Activated naive CD4-positive, alpha-beta T cell treated with anti-CD3 and anti-CD28 coated beads, Interleukin-2, amount 50 U/mL, for 24 hours (primary cell): Measurements from ENCODE around the gene SYNRG.

Experiments
- H3K27ac Mint-ChIP-seq: one replicate; pipeline ENCODE4 v1.8.0; 2021; ENCODE audit warnings: mild to moderate bottlenecking, mixed read lengths
- H3K27me3 Mint-ChIP-seq: one replicate; pipeline ENCODE4 v1.8.0; 2021; ENCODE audit warnings: mixed read lengths
- H3K36me3 Mint-ChIP-seq: one replicate; pipeline ENCODE4 v1.8.0; 2021; ENCODE audit warnings: mixed read lengths
- H3K4me1 Mint-ChIP-seq: one replicate; pipeline ENCODE4 v1.8.0; 2021; ENCODE audit warnings: mixed read lengths
- H3K4me3 Mint-ChIP-seq: one replicate; pipeline ENCODE4 v1.8.0; 2021; ENCODE audit warnings: mild to moderate bottlenecking, mixed read lengths
- H3K9me3 Mint-ChIP-seq: one replicate; pipeline ENCODE4 v1.8.0; 2021; ENCODE audit warnings: mixed read lengths

Gene SYNRG

DNA sequence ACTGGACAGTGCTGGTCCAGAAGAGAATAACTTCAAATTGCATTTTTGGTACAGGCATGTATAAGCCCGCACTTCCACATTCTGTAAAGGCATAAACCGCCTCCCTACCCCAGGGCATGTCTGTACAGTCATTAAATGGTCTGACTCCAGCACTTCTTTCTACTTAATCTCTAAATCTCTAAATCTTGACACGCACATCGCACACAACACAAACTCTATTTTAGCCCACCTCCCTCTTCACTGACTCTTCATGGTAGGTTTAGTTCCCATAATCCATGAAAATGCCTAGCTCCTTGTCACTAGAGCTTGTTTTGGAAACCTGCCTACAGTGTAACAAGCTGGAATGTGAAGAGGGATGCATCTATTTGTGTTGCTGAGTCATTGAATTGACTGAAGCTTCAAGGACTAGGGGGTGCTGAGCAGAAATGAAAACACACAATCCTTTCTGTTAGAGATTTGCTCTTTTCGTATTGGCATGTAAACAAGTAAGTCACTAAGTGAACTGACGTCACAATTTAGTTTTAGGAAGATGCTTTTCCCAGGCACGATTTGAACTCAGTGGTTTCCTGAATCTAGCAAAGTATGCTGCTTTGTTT, 121.1 kb downstream of the SYNRG start:
- Mint-ChIP-seq H3K9me3 (no peaks in the 10 kb centered on the region), H3K27me3 (no peaks in the 10 kb centered on the region), H3K4me3 (peak overlapping the region; percentile 92), H3K36me3 (no peaks in the 10 kb centered on the region), H3K4me1 (peaks cover 34% of the 10 kb centered on the region), H3K27ac (peak overlapping the region; percentile 14)

DNA sequence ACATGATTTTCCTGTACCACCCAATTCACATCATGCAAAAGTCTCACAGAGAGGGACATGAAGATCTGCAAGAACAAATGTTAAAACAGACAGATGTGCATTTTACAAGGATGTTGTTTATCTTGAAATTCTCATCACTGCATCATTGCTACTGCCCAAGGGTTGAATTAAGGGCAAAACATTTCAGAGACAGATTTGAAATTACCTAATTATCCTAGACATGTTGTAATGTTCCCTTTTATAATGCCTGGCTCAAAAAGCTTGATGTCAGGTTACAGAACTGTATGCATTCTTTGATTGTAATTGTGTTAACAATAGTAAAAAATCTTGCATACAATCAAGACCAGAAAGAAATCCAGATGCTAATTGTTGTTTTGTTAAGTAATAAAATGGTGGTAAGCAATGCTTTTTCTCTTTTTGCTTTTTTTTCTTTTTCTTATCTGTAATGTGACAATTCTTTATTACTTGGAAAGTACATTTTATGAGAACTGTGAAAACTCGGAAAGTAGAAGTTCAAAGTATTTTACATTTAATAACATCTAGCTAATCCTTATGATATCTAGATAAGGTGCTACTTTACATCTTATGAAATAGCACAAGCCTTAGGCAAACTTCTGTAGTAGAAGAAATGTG, 123.2 kb downstream of the SYNRG start:
- no peaks in the 10 kb centered on the region for H3K27me3 Mint-ChIP-seq
- no peak overlapping the region for H3K27ac Mint-ChIP-seq
- no peaks in the 10 kb centered on the region for H3K9me3 Mint-ChIP-seq
- H3K4me3 Mint-ChIP-seq = no peak overlapping the region
- no peaks in the 10 kb centered on the region for H3K36me3 Mint-ChIP-seq
- H3K4me1 Mint-ChIP-seq = peaks cover 18% of the 10 kb centered on the region

DNA sequence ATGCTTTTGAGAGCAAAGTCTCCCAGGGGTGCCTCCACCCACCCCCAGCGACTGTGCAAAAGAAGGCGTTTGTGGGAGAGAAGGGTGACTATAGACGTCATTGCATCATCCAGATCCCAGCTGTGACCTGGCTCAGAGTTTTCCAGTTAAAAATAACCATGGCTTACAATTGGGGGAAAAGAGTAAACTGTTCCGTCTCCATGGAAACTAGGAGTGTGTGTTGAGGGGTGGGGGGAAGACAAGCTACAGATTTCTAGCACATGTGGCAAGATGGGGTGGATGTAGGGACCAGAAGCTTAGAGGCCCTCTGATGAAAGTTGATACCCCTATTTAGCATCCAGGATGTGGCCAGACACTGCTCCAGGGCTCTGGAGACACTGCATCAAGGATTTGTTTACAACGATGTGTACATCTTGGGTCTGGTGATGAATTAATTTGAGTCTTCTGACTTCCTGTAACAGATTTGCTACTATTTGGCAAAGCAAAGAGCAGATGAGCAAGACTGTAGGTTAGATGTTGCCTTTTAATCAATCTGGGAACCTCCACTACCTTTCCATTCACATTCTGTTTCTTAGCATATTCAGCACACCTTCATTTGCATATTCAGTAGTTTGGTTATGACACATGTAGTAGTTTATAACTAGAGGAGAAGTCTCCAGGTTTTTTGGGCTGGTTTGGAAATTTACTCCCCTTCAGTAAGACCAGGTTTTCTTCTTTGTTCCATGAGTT, 125.7 kb downstream of the SYNRG start:
- peaks cover 4% of the 10 kb centered on the region for H3K36me3 Mint-ChIP-seq
- H3K27ac Mint-ChIP-seq = no peak overlapping the region
- no peaks in the 10 kb centered on the region for H3K27me3 Mint-ChIP-seq
- H3K4me1 Mint-ChIP-seq = peaks cover 6% of the 10 kb centered on the region
- H3K4me3 Mint-ChIP-seq = no peak overlapping the region
- H3K9me3 Mint-ChIP-seq = no peaks in the 10 kb centered on the region

DNA sequence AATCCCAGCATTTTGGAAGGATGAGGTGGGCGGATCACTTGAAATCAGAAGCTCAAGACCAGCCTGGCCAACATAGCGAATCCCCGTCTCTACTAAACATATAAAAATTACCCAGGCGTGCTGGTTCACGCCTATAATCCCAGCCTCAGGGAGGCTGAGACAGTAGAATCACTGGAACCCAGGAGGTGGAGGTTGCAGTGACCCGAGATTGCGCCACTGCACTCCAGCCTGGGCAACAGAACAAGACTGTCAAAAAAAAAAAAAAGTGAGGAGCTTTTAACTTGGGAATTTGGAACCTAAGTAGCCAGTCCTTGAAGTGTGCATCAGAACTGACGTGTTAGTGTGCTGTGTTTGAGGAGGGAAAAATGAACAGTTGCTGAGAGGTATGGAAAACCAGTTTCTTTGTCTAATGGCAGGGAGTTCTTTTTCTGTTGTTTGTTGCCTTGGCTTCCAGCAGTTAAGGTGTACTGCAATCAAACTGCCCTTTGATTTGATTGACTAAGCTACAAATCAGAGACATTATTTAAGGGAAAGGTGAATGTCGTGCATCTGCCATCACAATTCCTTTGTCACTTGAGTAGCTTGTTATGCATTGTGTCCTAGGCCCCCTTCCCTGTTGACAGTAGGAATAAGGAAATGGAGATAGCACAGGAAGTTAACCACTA, 128.1 kb downstream of the SYNRG start:
- H3K27ac Mint-ChIP-seq = no peak overlapping the region
- H3K4me1 Mint-ChIP-seq = no peaks in the 10 kb centered on the region
- no peak overlapping the region for H3K4me3 Mint-ChIP-seq
- H3K9me3 Mint-ChIP-seq = no peaks in the 10 kb centered on the region
- H3K27me3 Mint-ChIP-seq = no peaks in the 10 kb centered on the region
- peaks cover 12% of the 10 kb centered on the region for H3K36me3 Mint-ChIP-seq

DNA sequence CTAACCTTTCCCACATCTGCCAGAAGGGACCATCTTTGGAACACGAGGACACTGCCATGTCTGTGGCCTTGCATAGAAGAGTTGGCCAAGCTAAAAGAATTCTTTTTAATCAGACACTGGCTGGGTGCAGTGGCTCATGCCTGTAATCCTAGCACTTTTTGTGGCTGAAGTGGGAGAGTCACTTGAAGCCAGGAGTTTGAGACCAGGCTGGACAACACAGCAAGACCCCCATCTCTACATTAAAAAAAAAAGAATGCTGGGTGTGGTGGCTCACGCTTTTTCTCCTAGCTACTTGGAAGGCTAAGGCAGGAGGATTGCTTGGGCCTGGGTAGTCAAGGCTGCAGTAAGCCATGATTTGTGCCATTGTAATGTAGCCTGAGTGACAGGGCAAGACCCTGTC, 128.8 kb downstream of the SYNRG start:
- no peaks in the 10 kb centered on the region for H3K9me3 Mint-ChIP-seq

DNA sequence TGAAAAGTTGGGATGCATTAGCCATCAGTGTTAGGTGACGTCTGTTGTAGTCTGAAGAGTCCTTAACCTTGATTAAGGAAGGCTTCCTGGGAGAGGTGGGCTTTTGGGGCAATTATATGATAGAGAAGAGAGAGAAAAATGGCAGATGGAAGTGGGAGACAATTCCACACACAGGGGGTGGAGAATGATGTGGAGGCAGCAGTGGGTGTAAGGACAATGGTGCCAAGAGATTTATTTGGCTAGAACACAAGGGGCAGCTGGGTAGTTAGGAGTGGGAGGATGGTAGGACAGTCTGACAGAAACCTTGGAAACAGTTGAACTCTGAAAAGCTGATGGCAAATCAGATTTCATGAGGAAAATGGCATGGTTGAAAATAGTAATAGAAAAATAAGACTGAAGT, 130.2 kb downstream of the SYNRG start:
- Mint-ChIP-seq H3K4me3 (no peak overlapping the region), H3K27ac (no peak overlapping the region), H3K27me3 (no peaks in the 10 kb centered on the region), H3K4me1 (no peaks in the 10 kb centered on the region), H3K9me3 (no peaks in the 10 kb centered on the region), H3K36me3 (peaks cover 14% of the 10 kb centered on the region)

More for the DNA sequence above, 128.8 kb downstream of the SYNRG start:
- no peak overlapping the region for H3K27ac Mint-ChIP-seq
- H3K36me3 Mint-ChIP-seq = peaks cover 14% of the 10 kb centered on the region
- H3K4me3 Mint-ChIP-seq = no peak overlapping the region
- H3K4me1 Mint-ChIP-seq = no peaks in the 10 kb centered on the region
- H3K27me3 Mint-ChIP-seq = no peaks in the 10 kb centered on the region

DNA sequence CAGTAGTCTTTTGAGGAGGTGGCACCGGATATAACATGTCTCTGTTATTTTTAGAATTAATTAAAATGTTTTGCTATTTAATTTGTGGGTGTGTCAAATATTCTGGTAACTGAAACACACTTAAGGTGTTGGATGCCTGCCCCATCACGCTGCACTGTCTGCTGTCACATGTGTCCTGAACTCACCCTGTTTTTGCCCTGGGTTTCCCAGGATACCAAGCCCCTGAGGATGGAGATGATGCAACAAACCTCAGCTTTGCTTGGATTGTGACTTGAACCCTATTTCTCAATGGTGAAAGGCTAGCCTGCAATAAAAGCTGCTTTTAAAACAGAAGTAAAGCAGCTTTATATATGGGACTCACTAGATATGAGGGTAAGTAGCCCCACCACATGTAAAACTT, 131.0 kb downstream of the SYNRG start:
- Mint-ChIP-seq H3K36me3 (peaks cover 14% of the 10 kb centered on the region), H3K27me3 (no peaks in the 10 kb centered on the region), H3K9me3 (no peaks in the 10 kb centered on the region), H3K27ac (no peak overlapping the region), H3K4me1 (no peaks in the 10 kb centered on the region), H3K4me3 (no peak overlapping the region)

DNA sequence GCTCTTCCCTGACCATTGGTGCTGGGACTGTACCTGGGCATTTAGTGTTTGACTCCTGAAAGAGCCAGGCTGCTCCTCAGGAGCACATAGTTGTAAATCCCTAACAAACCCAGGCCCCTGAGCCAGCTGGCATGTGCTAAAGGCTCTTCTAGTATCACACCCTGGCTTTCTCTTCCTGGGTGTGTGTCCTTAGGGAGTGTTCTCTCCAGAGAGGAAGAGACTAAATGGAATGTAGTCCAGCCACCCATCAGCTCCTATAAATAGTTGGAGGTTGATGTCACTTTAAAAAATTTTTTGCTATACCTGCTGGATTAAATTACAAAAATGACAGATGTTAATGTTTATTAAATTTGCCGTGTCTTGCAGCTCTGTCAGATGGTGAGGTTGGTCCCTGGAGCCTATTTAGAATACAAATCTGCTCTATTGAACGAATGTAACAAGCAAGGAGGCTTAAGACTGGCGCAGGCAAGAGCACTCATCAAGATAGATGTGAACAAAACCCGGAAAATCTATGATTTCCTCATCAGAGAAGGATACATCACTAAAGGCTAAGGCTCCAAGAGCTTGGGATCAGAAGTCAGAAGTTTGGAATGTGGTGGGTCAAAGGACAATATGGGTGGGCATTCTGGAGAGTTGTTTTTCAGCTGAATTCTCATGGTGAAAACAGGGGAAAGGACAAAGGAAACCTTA, 132.6 kb downstream of the SYNRG start:
- Mint-ChIP-seq H3K27ac (peak overlapping the region; percentile 1), H3K4me3 (no peak overlapping the region), H3K36me3 (peaks cover 15% of the 10 kb centered on the region), H3K4me1 (no peaks in the 10 kb centered on the region), H3K27me3 (no peaks in the 10 kb centered on the region), H3K9me3 (no peaks in the 10 kb centered on the region)

DNA sequence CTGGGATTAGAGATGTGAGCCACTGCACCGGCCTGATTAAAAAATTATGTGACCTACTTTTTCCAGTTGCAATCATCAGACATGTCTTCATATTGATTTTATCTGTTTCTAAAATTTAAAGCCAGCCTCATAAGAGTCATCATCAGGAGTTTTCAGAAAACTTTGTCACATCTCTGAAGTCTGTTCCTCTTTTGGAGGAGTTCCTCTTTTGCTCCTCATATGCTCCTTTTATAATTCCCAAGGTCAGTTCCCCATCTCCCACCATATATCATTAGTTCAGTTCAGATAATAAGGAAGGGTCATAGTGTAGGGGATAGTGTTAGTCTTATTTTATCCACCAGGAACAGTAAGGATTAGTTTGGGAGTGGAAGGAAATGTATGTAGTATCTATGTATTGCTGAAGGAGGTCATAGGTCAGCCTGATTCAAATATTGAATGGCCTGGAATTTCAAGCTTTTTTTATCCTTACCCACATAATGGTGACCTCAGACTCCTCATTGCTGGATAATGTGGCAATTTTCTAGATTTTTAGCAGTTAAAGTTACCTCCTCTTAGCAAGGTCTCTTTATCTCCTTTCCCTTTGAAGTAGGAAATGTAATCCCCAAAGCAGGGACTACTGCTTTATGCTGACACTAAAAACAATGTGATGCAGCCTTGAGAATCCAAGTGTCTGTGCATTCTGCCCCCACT, 133.3 kb downstream of the SYNRG start:
- H3K36me3 Mint-ChIP-seq = peaks cover 19% of the 10 kb centered on the region

DNA sequence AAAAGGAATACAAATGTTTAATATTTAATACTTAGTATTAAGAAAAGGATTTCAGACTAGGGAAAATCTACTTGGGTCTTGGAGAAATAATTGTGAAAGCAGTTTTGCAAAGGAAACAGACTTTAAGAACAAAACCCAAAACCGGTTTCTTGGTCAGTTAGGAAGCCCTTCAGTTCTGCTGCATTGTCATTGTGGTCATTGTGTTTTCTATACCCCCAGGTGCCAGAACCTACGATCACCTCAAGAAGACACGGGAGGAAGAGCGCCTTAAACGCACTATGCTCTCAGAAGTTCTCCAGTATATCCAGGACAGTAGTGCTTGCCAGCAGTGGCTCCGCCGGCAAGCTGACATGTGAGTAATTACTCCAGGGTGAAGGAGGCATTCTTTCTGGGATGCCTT, 139.0 kb downstream of the SYNRG start:
- Mint-ChIP-seq H3K4me1 (no peaks in the 10 kb centered on the region), H3K27me3 (no peaks in the 10 kb centered on the region), H3K4me3 (no peak overlapping the region), H3K27ac (no peak overlapping the region), H3K36me3 (peaks cover 16% of the 10 kb centered on the region), H3K9me3 (no peaks in the 10 kb centered on the region)

More for the DNA sequence above, 133.3 kb downstream of the SYNRG start:
- no peaks in the 10 kb centered on the region for H3K9me3 Mint-ChIP-seq
- no peak overlapping the region for H3K27ac Mint-ChIP-seq
- H3K4me1 Mint-ChIP-seq = no peaks in the 10 kb centered on the region
- no peak overlapping the region for H3K4me3 Mint-ChIP-seq
- H3K27me3 Mint-ChIP-seq = no peaks in the 10 kb centered on the region

DNA sequence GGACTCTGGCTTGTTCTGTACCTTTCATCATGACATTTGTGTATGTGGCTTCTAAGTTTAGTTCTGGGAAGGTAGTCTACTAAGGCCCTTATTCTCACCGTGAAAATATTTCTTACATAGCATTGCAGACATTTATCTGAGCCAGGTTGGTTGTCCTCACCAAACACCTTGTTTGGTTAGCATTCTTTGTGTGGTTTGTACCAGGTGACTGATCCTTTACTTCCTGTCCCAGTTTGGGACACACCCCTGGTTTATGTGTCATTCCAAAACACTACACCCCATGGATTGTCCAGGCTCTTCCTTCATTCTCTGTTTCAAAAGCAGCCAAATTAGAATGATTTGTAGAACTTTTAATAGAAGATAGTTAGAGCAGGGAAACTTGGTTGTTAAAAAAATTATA, 142.7 kb downstream of the SYNRG start:
- no peaks in the 10 kb centered on the region for H3K9me3 Mint-ChIP-seq
- no peaks in the 10 kb centered on the region for H3K4me1 Mint-ChIP-seq
- peaks cover 15% of the 10 kb centered on the region for H3K36me3 Mint-ChIP-seq
- no peaks in the 10 kb centered on the region for H3K27me3 Mint-ChIP-seq
- no peak overlapping the region for H3K4me3 Mint-ChIP-seq
- no peak overlapping the region for H3K27ac Mint-ChIP-seq

DNA sequence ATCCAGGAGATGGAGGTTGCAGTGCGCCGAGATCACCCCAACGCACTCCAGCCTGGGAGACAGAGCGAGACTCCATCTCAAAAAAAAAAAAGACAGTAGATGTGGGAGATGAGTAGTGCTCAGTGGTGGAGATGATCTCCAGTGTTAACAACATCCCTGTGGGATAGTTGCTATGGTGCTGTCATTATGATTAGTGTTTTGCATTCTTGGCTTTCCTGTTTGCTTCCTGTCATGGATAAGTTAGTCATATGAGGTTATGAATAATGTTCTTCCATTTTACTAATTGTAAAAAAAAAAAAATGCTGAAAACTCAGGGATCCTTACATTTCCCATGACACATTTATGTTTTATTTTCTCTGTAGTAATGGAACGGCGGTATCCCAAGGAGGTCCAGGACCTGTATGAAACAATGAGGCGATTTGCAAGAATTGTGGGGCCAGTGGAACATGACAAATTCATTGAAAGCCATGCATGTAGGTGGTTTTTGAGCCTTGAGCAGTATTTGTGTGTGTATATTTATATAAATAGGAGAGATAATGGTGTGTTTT, 144.1 kb downstream of the SYNRG start:
- H3K27ac Mint-ChIP-seq = no peak overlapping the region
- H3K9me3 Mint-ChIP-seq = no peaks in the 10 kb centered on the region
- no peak overlapping the region for H3K4me3 Mint-ChIP-seq
- H3K4me1 Mint-ChIP-seq = no peaks in the 10 kb centered on the region
- peaks cover 6% of the 10 kb centered on the region for H3K36me3 Mint-ChIP-seq
- no peaks in the 10 kb centered on the region for H3K27me3 Mint-ChIP-seq
